Measurements from ENCODE around the gene LSR.

LSR gene

DNA sequence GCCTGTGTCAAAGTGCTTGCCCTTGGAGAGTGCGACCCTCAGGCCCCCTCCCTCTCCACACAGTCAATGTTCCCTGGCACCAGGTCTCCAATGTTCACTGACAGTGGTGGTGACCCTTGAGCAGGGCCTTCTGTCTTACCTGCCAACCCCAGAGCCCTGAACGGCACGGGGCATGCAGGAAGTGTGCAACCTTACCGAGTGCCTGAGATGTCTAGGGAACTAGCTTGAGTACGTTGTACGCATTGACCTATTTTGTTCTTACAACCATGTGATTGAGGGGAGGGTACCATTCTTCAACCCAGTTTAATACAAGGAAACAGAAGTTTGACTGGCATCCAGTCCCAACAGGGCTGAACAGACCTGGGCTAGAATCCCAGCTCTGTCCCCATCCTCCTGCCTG, 56.4 kb downstream of the LSR start:
- DNase-seq, result no peak
- TF ChIP-seq, protein P1, sequence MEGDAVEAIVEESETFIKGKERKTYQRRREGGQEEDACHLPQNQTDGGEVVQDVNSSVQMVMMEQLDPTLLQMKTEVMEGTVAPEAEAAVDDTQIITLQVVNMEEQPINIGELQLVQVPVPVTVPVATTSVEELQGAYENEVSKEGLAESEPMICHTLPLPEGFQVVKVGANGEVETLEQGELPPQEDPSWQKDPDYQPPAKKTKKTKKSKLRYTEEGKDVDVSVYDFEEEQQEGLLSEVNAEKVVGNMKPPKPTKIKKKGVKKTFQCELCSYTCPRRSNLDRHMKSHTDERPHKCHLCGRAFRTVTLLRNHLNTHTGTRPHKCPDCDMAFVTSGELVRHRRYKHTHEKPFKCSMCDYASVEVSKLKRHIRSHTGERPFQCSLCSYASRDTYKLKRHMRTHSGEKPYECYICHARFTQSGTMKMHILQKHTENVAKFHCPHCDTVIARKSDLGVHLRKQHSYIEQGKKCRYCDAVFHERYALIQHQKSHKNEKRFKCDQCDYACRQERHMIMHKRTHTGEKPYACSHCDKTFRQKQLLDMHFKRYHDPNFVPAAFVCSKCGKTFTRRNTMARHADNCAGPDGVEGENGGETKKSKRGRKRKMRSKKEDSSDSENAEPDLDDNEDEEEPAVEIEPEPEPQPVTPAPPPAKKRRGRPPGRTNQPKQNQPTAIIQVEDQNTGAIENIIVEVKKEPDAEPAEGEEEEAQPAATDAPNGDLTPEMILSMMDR (IDR thresholded peaks at IDR 0.05; ENCODE audit: low read depth, low read length, missing control alignments), result no peak
- Histone ChIP-seq H3K4me3 (ENCODE audit: low read depth, low read length) (no peak overlapping the region), H3K27me3 (replicated peaks) (no peaks in the 10 kb centered on the region), H3K36me3 (replicated peaks) (no peaks in the 10 kb centered on the region), H3K27ac (no peak overlapping the region)
- in situ Hi-C loops (cut with HindIII; ENCODE audit: low pct_ligation_motif_present, low sequenced_read_pairs), result no loop called here

DNA sequence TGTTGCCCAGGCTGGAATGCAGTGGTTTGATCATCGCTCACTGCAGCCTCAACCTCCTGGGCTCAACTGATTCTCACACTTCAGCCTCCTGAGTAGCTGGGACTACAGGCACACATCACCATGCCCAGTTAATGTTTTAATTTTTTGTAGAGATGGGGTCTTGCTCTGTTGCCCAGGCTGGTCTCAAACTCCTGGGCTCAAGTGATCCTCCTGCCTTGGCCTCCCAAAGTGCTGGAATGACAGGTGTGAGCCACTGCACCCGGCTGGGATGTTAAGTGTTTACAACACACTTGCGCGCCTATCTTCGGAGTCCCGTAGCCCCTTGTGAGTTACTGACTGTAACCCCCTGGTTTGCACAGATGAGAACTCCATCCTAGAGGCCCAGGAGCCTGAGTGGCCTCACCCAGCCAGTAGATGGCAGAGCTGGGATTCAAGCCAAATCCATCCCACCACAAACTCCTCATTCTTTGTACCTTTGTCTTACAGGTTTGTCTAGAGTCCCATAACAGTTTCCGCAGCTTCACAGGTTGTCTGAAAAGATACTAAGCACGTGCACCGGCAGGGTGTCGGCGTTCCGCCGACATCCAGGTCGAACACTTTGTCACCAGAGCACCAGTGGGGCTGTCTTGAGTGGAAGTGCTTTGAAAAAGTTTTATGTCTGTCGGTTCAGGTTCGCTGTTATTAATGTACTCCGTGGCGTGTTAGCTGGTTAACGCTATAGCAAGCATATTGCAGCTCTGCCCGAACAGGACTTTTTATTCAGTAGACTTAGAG, 57.9 kb downstream of the LSR start:
- Histone ChIP-seq H3K4me3 (ENCODE audit: low read depth, low read length) (no peak overlapping the region), H3K36me3 (replicated peaks) (no peaks in the 10 kb centered on the region), H3K27ac (no peak overlapping the region), H3K27me3 (replicated peaks) (no peaks in the 10 kb centered on the region)
- in situ Hi-C loops (cut with HindIII; ENCODE audit: low pct_ligation_motif_present, low sequenced_read_pairs), result no loop called here
- TF ChIP-seq, protein P1 (IDR thresholded peaks at IDR 0.05; ENCODE audit: low read depth, low read length, missing control alignments), result peak; percentile 55
- no peak for DNase-seq

DNA sequence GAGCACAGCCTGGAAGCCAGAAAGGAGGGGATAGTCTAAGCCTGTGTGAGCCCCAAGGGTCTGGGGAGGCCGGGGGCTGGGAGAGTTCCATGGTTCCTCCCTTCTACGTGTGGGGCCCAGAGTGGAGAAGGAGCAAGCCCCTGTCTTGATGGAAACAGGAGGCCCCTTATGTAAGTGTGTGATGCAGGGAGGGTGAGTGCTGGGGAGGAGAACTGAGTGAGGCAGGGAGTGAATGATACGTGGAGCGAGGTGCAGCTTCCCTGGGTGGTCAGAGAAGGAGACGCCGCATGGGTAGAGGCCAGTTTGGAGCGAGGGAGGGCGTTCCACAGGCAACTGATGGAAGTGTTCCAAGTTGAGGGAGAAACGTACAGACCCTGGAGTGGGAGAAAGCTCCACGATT, 59.1 kb downstream of the LSR start:
- Histone ChIP-seq H3K4me3 (ENCODE audit: low read depth, low read length) (no peak overlapping the region), H3K27me3 (replicated peaks) (no peaks in the 10 kb centered on the region), H3K27ac (no peak overlapping the region), H3K36me3 (replicated peaks) (no peaks in the 10 kb centered on the region)
- TF ChIP-seq, protein P1 (IDR thresholded peaks at IDR 0.05; ENCODE audit: low read depth, low read length, missing control alignments), result no peak
- no peak for DNase-seq
- in situ Hi-C loops (cut with HindIII; ENCODE audit: low pct_ligation_motif_present, low sequenced_read_pairs), result no loop called here

DNA sequence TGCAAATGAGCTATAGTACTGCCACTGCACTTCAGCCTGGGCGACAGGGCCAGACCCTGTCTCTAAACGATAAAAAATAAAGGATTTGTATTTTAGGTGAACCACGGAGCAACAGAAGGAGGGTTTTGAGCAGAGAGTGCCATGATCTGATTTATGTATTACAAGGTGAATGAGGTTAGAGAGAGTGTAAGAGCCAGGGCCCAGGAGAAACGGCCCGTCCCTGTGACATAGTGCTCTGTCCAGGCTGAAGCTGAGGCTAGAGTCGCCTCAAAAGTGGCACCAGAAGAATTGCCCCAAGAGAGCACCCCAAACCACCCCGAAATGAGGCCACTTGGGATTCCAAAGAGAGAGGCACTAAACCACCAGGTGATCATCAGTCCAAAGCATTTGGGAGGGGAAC, 60.1 kb downstream of the LSR start:
- in situ Hi-C loops (cut with HindIII; ENCODE audit: low pct_ligation_motif_present, low sequenced_read_pairs), result no loop called here
- H3K4me3 ChIP-seq (ENCODE audit: low read depth, low read length), result no peak overlapping the region
- no peak for DNase-seq
- H3K36me3 ChIP-seq (replicated peaks), result no peaks in the 10 kb centered on the region
- no peaks in the 10 kb centered on the region for H3K27me3 ChIP-seq (replicated peaks)
- H3K27ac ChIP-seq, result no peak overlapping the region
- TF ChIP-seq, protein P1 (IDR thresholded peaks at IDR 0.05; ENCODE audit: low read depth, low read length, missing control alignments), result no peak

DNA sequence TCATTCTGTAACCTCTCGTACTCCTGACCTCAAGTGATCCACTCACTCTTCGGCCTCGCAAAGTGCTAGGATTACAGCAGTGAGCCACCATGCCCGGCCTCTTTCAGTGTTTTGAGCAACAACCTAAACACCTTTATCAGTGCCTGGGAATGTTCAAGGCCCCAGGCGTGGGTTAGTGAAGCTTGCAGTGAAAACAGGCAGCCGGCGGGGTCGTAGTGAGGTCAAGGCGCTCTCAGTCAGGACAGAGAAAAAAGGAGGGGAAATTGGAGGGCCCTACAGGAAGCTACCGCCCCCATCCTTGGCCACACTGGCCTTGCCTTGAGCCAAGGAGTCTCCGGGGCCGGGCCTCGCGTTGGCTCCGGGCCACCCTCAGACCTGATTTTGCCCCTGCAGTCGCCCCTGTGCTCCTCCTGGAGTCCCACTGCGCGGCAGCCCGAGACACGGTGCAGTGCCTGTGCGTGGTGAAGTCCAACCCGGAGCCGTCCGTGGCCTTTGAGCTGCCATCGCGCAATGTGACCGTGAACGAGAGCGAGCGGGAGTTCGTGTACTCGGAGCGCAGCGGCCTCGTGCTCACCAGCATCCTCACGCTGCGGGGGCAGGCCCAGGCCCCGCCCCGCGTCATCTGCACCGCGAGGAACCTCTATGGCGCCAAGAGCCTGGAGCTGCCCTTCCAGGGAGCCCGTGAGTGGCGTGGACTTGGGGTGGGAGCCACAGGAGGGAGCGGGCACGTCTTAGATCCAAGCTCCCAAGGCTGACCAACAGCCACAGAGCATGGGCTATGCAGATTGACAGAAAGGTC, 60.9 kb downstream of the LSR start:
- in situ Hi-C loops (cut with HindIII; ENCODE audit: low pct_ligation_motif_present, low sequenced_read_pairs), result no loop called here
- TF ChIP-seq, protein P1 (IDR thresholded peaks at IDR 0.05; ENCODE audit: low read depth, low read length, missing control alignments), result no peak
- H3K27me3 ChIP-seq (replicated peaks), result no peaks in the 10 kb centered on the region
- DNase-seq, result peak; percentile 28
- no peaks in the 10 kb centered on the region for H3K36me3 ChIP-seq (replicated peaks)
- no peak overlapping the region for H3K27ac ChIP-seq
- H3K4me3 ChIP-seq (ENCODE audit: low read depth, low read length), result no peak overlapping the region
